HEK293 (cell line): Measurements from ENCODE around the gene SKI.

ENCODE experiments used
- CTCF ChIA-PET: fragments of 350-600 bp; formaldehyde crosslinking; extraction: SDS; loops from one replicate; lab custom pipeline; 2021; ENCODE audit warnings: antibody characterized with exemption; lab: Yijun Ruan, JAX
- POLR2A ChIA-PET: fragments of 300-600 bp; formaldehyde crosslinking; extraction: SDS; loops from one replicate; lab custom pipeline; 2020; ENCODE audit warnings: antibody characterized with exemption, inconsistent platforms; lab: Yijun Ruan, JAX
- H3K27ac ChIP-seq: fragments of 200-500 bp; sonication (Bioruptor generic); 2 replicates; pipeline ENCODE4 v1.5.1; 2014; ENCODE audit warnings: low read depth, low read length, control low read depth, inconsistent platforms; ENCODE audit errors: extremely low read depth
- H3K36me3 ChIP-seq, 2 experiments: fragments of 200-500 bp in 1 of 2; sonication (Bioruptor generic) in 1 of 2; 1 replicate in 1 of 2; 2 replicates in 1 of 2; pipeline ENCODE4 v1.5.1; 2014 to 2017; ENCODE audit warnings: inconsistent platforms in 2 of 2, low read length in 2 of 2; ENCODE audit not compliant: control insufficient read depth in 2 of 2, insufficient read depth in 1 of 2
- H3K4me1 ChIP-seq: fragments of 200-500 bp; sonication (Bioruptor generic); 2 replicates; pipeline ENCODE4 v1.5.1; 2014; ENCODE audit warnings: mild to moderate bottlenecking, low read length, inconsistent platforms; ENCODE audit not compliant: control insufficient read depth, insufficient read depth
- H3K4me3 ChIP-seq: 2 replicates; pipeline ENCODE4 v1.5.1; 2011; ENCODE audit warnings: low read depth, mild to moderate bottlenecking, control low read depth, low read length, moderate library complexity
- H3K9me3 ChIP-seq: fragments of 200-500 bp; sonication (Bioruptor generic); 2 replicates; pipeline ENCODE4 v1.5.1; 2014; ENCODE audit warnings: low read depth, low read length, inconsistent platforms; ENCODE audit not compliant: control insufficient read depth, insufficient read depth
- CTCF ChIP-seq: fragments of 450-650 bp; formaldehyde crosslinking; IDR thresholded peaks from 2 replicates; pipeline ENCODE4 v1.5.1; 2016; ENCODE audit warnings: missing biosample characterization, missing genetic modification characterization
- GLIS1 ChIP-seq: fragments of 450-650 bp; formaldehyde crosslinking; IDR thresholded peaks from 2 replicates; pipeline ENCODE4 v1.5.1; 2016; ENCODE audit warnings: missing biosample characterization, missing genetic modification characterization
- GLIS2 ChIP-seq: fragments of 450-650 bp; formaldehyde crosslinking; IDR thresholded peaks from 2 replicates; pipeline ENCODE4 v1.5.1; 2016; ENCODE audit warnings: missing biosample characterization, missing genetic modification characterization
- KLF8 ChIP-seq: fragments of 450-650 bp; formaldehyde crosslinking; IDR thresholded peaks from 2 replicates; pipeline ENCODE4 v1.5.1; 2016; ENCODE audit warnings: missing biosample characterization, missing genetic modification characterization
- PATZ1 ChIP-seq: fragments of 450-650 bp; formaldehyde crosslinking; IDR thresholded peaks from 2 replicates; pipeline ENCODE4 v1.5.1; 2016; ENCODE audit warnings: missing biosample characterization, missing genetic modification characterization
- SP2 ChIP-seq: fragments of 450-650 bp; formaldehyde crosslinking; IDR thresholded peaks from 2 replicates; pipeline ENCODE4 v1.5.1; 2016; ENCODE audit warnings: missing biosample characterization, missing genetic modification characterization
- ZBTB8A ChIP-seq: fragments of 450-650 bp; formaldehyde crosslinking; IDR thresholded peaks from 2 replicates; pipeline ENCODE4 v1.5.1; 2016; ENCODE audit warnings: missing biosample characterization, missing genetic modification characterization
- ZNF138 ChIP-seq: fragments of 450-650 bp; formaldehyde crosslinking; IDR thresholded peaks from 2 replicates; pipeline ENCODE4 v1.5.1; 2016; ENCODE audit warnings: missing biosample characterization, missing genetic modification characterization, borderline replicate concordance
- ZNF155 ChIP-seq: fragments of 450-650 bp; formaldehyde crosslinking; IDR thresholded peaks from 2 replicates; pipeline ENCODE4 v1.5.1; 2016; ENCODE audit warnings: missing biosample characterization, missing genetic modification characterization
- ZNF280C ChIP-seq: fragments of 450-650 bp; formaldehyde crosslinking; IDR thresholded peaks from 2 replicates; pipeline ENCODE4 v1.5.1; 2016; ENCODE audit warnings: missing biosample characterization, missing genetic modification characterization
- ZNF398 ChIP-seq: fragments of 450-650 bp; formaldehyde crosslinking; IDR thresholded peaks from 2 replicates; pipeline ENCODE4 v1.5.1; 2017; ENCODE audit warnings: missing biosample characterization, missing genetic modification characterization
- ZNF555 ChIP-seq: fragments of 450-650 bp; formaldehyde crosslinking; conservative IDR thresholded peaks from 2 replicates; pipeline ENCODE4 v1.5.1; 2017; ENCODE audit warnings: missing biosample characterization, mild to moderate bottlenecking, missing genetic modification characterization, inconsistent platforms
- ZNF660 ChIP-seq: fragments of 450-650 bp; IDR thresholded peaks from 2 replicates; pipeline ENCODE4 v1.5.1; 2018; ENCODE audit warnings: missing biosample characterization, mild to moderate bottlenecking, missing genetic modification characterization
- ZNF76 ChIP-seq: fragments of 450-650 bp; formaldehyde crosslinking; IDR thresholded peaks from 2 replicates; pipeline ENCODE4; 2016; ENCODE audit warnings: low read depth, missing biosample characterization, missing genetic modification characterization, borderline replicate concordance
- ZNF785 ChIP-seq: fragments of 450-650 bp; formaldehyde crosslinking; IDR thresholded peaks from 2 replicates; pipeline ENCODE4 v1.5.1; 2016; ENCODE audit warnings: missing biosample characterization, missing genetic modification characterization
- TF ChIP-seq, protein P1 (sequence below): fragments of 450-650 bp; IDR thresholded peaks from 2 replicates; pipeline ENCODE4 v1.5.1; 2018; ENCODE audit warnings: missing biosample characterization, mild to moderate bottlenecking, missing genetic modification characterization
- TF ChIP-seq, protein P2 (sequence below): fragments of 450-650 bp; formaldehyde crosslinking; conservative IDR thresholded peaks from 2 replicates; pipeline ENCODE4 v1.5.1; 2016; ENCODE audit warnings: low read depth, missing biosample characterization, missing genetic modification characterization

Gene SKI

GRCh38 chr1:2314273-2314802 is 86.2 kb downstream of the SKI start (continued):
- TF ChIP-seq ZNF398 (tag by site-specific recombination), result peak; percentile 86
- TF ChIP-seq SP2 (tag by site-specific recombination), result peak; percentile 11; the same call in 1 of the 2 replicates
- TF ChIP-seq ZNF660 (tag by site-specific recombination), result peak; percentile 57; the same call in 1 of the 2 replicates
- no peak for TF ChIP-seq ZNF555 (tag by site-specific recombination)
- no peak for TF ChIP-seq ZNF785 (tag by site-specific recombination)
- no peak for TF ChIP-seq ZNF138 (tag by site-specific recombination)
- peak; percentile 68 for TF ChIP-seq GLIS2 (tag by site-specific recombination)
- peak; percentile 42 for TF ChIP-seq ZBTB8A (tag by site-specific recombination)
- 0 out of 2 replicates have a peak, but pooled peaks have one; percentile 29 for TF ChIP-seq ZNF76 (tag by site-specific recombination)
- TF ChIP-seq GLIS1, result peak; percentile 71

DNA sequence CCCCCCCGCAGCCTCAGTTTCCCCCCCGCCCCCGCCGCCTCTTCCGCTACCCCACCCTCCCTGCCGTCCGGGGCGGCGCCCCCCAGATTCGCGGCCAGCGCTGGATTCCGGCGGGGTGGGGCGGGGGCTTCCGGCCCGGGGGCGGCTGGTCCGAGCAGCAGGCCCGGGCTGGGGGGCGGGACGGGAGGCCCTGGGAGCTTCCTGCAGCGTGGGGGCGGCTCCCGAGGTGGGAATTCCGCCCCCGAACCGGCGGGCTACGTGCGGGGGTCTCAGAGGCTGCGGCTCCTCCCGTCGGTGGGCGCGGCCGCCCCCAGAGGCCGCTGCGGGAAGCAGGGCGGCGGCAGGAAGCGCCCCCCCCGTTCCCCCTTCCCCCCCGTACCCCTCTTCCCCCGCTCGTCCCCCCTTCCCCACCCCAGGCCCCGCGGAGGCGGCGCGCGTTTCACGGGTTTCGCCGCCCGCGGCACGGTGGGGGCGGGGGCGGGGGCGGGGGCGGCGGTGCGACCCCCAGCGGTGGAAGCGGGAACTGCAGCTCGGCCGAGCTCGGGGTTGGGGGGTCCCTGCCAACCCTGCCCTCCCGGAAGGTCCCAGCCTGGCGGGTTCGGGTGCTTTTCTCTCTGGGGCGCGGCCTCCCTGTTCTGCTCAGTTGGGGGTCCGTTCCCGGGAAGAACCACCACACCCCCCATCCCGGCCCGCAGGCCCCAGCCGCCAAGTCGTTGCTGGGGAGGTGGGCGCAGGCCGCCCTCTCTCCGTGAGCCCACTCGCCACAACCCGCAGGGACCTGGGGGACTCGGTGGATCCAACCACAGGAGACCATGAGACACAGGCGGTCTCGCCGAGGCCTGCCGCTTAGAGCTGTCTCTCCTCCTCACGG is 86.9 kb downstream of the SKI start:
- POLR2A ChIA-PET, result interaction anchor here (0.6 to 1.9 kb wide), 4 partner anchors 68 to 110 kb away, joined by 3 to 8 read pairs (median 3); no protein-coding TSS in a partner anchor
- TF ChIP-seq CTCF (tag by site-specific recombination) (0 out of 2 replicates have a peak, but pooled peaks have one; percentile 34), ZNF155 (tag by site-specific recombination) (no peak), SP2 (tag by site-specific recombination) (peak; percentile 36), KLF8 (peak; percentile 53; the same call in 1 of the 2 replicates), ZNF280C (tag by site-specific recombination) (no peak), PATZ1 (tag by site-specific recombination) (peak; percentile 83), ZNF398 (tag by site-specific recombination) (0 out of 2 replicates have a peak, but pooled peaks have one; percentile 44)
- TF ChIP-seq, protein P1, sequence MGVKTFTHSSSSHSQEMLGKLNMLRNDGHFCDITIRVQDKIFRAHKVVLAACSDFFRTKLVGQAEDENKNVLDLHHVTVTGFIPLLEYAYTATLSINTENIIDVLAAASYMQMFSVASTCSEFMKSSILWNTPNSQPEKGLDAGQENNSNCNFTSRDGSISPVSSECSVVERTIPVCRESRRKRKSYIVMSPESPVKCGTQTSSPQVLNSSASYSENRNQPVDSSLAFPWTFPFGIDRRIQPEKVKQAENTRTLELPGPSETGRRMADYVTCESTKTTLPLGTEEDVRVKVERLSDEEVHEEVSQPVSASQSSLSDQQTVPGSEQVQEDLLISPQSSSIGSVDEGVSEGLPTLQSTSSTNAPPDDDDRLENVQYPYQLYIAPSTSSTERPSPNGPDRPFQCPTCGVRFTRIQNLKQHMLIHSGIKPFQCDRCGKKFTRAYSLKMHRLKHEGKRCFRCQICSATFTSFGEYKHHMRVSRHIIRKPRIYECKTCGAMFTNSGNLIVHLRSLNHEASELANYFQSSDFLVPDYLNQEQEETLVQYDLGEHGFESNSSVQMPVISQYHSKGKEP, result no peak
- TF ChIP-seq, protein P2, sequence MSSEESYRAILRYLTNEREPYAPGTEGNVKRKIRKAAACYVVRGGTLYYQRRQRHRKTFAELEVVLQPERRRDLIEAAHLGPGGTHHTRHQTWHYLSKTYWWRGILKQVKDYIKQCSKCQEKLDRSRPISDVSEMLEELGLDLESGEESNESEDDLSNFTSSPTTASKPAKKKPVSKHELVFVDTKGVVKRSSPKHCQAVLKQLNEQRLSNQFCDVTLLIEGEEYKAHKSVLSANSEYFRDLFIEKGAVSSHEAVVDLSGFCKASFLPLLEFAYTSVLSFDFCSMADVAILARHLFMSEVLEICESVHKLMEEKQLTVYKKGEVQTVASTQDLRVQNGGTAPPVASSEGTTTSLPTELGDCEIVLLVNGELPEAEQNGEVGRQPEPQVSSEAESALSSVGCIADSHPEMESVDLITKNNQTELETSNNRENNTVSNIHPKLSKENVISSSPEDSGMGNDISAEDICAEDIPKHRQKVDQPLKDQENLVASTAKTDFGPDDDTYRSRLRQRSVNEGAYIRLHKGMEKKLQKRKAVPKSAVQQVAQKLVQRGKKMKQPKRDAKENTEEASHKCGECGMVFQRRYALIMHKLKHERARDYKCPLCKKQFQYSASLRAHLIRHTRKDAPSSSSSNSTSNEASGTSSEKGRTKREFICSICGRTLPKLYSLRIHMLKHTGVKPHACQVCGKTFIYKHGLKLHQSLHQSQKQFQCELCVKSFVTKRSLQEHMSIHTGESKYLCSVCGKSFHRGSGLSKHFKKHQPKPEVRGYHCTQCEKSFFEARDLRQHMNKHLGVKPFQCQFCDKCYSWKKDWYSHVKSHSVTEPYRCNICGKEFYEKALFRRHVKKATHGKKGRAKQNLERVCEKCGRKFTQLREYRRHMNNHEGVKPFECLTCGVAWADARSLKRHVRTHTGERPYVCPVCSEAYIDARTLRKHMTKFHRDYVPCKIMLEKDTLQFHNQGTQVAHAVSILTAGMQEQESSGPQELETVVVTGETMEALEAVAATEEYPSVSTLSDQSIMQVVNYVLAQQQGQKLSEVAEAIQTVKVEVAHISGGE (tag by site-specific recombination), result peak; percentile 38; the same call in 1 of the 2 replicates

More for the DNA sequence above, 86.9 kb downstream of the SKI start:
- Histone ChIP-seq H3K9me3 (no peaks in the 10 kb centered on the region), H3K4me1 (peaks cover 13% of the 10 kb centered on the region), H3K36me3 (peaks cover 0 to 3% of the 10 kb centered on the region in 2 experiments; a peak in 1 of 3 replicates), H3K27ac (peak overlapping the region; percentile 30; the same call in 1 of the 2 replicates), H3K4me3 (peak overlapping the region; percentile 48)
- CTCF ChIA-PET, result interaction anchor here (0.6 to 3.1 kb wide), 12 partner anchors 8 to 1343 kb away, joined by 3 to 12 read pairs (median 3); no protein-coding TSS in a partner anchor
